Duodenal mucosa (tissue), 2 donors: ENCODE data around the gene CYP20A1.
A peak's percentile ranks its signal among the peaks of the same experiment; 100 is the strongest.
"Not testable (repeated sequence)": the region's sequence is repeated elsewhere in the genome, so short reads cannot be mapped to it uniquely, and the experiment has no call there.

Experiments
- H3K27ac ChIP-seq: one replicate; pipeline ENCODE4 v1.7.0; 2013; ENCODE audit warnings: low read depth, low read length
- H3K27me3 ChIP-seq, 2 donors: one replicate each; pipeline ENCODE4 v1.7.0; 2013; ENCODE audit warnings: low read length in 2 of 2, control low read depth in 1 of 2; ENCODE audit not compliant: insufficient read depth in 2 of 2, control insufficient read depth in 1 of 2
- H3K36me3 ChIP-seq, 2 donors: one replicate each; pipeline ENCODE4 v1.7.0; 2013; ENCODE audit warnings: low read length in 2 of 2, control low read depth in 1 of 2; ENCODE audit not compliant: insufficient read depth in 2 of 2, control insufficient read depth in 1 of 2
- H3K4me1 ChIP-seq, 2 donors: one replicate each; pipeline ENCODE4 v1.7.0; 2013; ENCODE audit warnings: low read length in 2 of 2, control low read depth in 1 of 2; ENCODE audit not compliant: insufficient read depth in 2 of 2, control insufficient read depth in 1 of 2
- H3K4me3 ChIP-seq, 2 donors: one replicate each; pipeline ENCODE4 v1.7.0; 2013; ENCODE audit warnings: low read length in 2 of 2, low read depth in 1 of 2
- H3K9ac ChIP-seq, 2 donors: one replicate each; pipeline ENCODE4 v1.7.0; 2013; ENCODE audit warnings: low read length in 2 of 2, low read depth in 1 of 2
- H3K9me3 ChIP-seq, 2 donors: one replicate each; pipeline ENCODE4 v1.7.0; 2013; ENCODE audit warnings: low read length in 2 of 2, control low read depth in 1 of 2; ENCODE audit not compliant: control insufficient read depth in 1 of 2

Gene CYP20A1

DNA sequence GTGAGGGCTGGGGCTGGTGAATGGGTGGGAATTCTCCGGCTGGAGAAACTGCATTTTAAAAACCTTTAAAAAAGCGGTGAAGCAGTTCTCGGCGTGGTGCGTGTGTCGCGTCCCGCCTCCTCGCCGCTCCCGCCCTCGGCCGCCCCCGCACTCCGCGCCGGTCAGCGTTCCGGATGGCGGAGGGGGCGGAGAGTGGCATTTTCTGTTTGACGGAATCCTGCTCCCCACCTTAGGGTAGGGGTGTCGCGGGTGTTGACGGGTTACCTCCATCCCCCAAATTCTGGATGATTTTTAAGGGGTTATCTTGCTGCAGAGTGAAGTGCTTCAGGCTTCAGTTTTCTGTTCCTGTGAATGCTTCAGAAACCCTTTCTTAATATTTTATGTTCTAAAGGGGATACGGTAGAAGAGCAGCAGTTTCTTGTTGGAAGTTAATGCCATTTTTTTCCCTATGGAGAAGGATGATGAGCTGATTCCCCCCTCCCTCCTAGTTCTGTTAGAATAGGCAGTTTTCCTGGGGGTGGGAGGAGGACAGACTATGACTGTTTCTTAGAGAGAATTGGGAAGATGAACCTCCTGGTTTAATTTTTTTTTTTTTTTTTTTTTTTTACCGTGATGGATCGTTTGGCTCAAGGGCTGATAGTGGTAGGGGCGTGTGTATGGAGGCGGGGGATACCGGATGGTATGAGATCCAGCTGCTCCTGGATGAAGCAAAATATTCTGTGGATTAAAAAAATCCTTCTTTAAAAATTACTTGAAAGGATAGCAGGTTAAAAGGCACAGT lies 90.1 kb downstream of the CYP20A1 start:
- H3K9me3 ChIP-seq, result no peaks in the 10 kb centered on the region
- H3K36me3 ChIP-seq, result no peaks in the 10 kb centered on the region
- H3K27ac ChIP-seq, result peak overlapping the region; percentile 66
- peaks cover 5 to 6% of the 10 kb centered on the region in 2 donors for H3K4me1 ChIP-seq
- H3K4me3 ChIP-seq, result peak overlapping the region; percentile 86 to 87
- H3K9ac ChIP-seq, result peak overlapping the region; percentile 44 to 70
- no peaks in the 10 kb centered on the region for H3K27me3 ChIP-seq

DNA sequence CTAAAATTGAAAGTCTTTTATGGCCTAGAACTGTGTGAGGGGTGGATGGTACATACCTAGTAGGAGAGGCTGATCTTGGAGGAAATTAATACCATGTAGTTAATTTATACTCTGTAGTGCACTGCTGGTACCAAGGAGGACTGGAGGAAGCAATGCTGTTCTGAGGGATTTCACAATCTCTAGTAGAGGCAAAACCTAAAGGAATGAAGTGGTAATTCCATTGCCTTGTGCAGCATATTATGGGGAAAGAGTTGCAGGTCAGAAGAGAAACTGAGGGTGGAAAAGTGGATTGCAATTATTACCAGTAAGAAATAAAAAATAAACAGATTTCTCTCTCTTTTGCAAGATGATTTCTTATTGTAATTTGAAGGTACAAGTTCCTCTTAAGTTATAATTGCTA lies 91.6 kb downstream of the CYP20A1 start:
- H3K9ac ChIP-seq, result no peak overlapping the region
- H3K36me3 ChIP-seq, result no peaks in the 10 kb centered on the region
- H3K4me3 ChIP-seq, result no peak overlapping the region
- H3K9me3 ChIP-seq, result no peaks in the 10 kb centered on the region
- H3K4me1 ChIP-seq, result peaks cover 5 to 6% of the 10 kb centered on the region in 2 donors
- H3K27ac ChIP-seq, result no peak overlapping the region
- no peaks in the 10 kb centered on the region for H3K27me3 ChIP-seq

DNA sequence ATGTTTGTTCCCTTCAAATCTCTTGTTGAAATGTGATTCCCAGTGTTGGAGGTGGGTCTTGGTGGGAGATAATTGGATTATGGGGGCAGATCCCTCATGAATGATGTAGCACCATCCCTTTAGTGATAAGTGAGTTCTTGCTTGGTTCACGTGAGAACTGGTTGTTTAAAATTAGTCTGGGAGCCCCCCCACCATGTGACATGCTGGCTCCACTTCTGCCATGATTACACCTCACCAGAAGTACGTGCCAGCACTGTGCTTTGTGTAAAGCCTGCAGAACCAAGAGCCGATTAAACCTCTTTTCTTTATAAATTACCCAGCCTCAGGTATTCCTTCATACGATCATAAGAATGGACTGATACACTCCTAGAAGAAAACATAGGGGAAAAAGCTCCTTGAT lies 99.5 kb downstream of the CYP20A1 start:
- Histone ChIP-seq H3K9ac (no peak overlapping the region), H3K36me3 (no peaks in the 10 kb centered on the region), H3K4me1 (no peaks in the 10 kb centered on the region), H3K27me3 (no peaks in the 10 kb centered on the region), H3K27ac (no peak overlapping the region), H3K4me3 (no peak overlapping the region), H3K9me3 (no peaks in the 10 kb centered on the region)

DNA sequence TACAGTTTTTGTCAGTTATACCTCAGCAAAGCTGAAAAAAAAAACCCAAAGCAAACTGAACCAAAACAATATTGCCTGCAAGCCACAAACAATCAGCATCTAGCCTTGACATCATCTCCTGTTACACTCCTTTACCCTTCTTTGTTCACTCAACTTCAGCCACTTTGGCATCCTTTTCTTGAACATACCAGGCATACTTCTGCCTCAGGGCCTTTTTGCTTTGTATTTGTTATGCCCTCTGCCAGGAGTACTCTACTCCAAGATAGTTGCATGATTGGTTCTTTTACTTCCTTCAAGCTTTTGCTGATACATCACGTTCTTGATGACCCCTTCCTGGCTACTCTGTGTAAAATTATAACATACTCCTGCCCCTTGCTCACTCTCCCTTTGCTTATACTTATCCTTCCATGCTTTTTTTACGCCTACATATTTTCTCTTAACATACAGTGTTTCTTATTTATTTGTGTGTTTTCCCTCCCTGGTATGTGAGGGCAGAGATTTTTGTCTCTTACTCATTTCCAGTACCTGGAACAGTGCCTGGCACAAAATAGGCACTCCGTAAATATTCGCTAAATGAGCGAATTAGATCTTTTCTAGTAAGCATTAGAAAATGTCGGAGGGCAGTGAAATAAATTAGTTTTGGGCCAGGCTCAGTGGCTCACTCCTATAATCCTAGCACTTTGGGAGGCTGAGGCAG lies 102.1 kb downstream of the CYP20A1 start:
- Histone ChIP-seq H3K27me3 (no peaks in the 10 kb centered on the region), H3K27ac (no peak overlapping the region), H3K36me3 (no peaks in the 10 kb centered on the region), H3K9ac (no peak overlapping the region), H3K4me1 (no peaks in the 10 kb centered on the region), H3K4me3 (no peak overlapping the region), H3K9me3 (no peaks in the 10 kb centered on the region)

DNA sequence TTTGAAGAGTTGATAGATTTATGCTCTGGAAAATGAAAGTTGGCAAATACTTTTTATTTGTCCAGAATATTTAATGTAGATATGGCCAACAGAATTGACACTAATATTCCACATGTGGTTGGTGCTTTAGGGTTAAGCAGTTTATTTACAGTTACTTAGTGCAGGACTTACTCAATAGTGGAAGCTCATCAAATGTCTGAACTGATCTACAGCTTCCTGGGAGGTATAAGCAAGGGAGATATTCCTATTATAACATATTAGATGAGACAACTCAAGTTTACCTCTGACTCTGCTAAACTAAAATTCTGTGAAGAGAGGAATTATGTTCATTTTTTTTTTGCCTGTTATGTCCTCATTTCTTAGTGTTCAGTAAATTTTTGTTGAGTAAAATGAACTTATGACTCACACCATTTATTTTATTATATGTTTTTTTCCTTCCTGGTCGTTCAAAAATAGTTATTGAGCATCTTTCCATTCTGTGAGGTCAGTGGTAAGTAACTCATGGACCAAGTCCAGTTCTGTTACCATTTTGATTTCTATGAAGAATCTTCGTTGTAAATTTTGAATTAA lies 103.0 kb downstream of the CYP20A1 start:
- H3K4me1 ChIP-seq, result no peaks in the 10 kb centered on the region
- H3K36me3 ChIP-seq, result no peaks in the 10 kb centered on the region
- H3K9me3 ChIP-seq, result no peaks in the 10 kb centered on the region
- H3K27me3 ChIP-seq, result no peaks in the 10 kb centered on the region
- no peak overlapping the region for H3K27ac ChIP-seq
- H3K9ac ChIP-seq, result no peak overlapping the region
- H3K4me3 ChIP-seq, result no peak overlapping the region

DNA sequence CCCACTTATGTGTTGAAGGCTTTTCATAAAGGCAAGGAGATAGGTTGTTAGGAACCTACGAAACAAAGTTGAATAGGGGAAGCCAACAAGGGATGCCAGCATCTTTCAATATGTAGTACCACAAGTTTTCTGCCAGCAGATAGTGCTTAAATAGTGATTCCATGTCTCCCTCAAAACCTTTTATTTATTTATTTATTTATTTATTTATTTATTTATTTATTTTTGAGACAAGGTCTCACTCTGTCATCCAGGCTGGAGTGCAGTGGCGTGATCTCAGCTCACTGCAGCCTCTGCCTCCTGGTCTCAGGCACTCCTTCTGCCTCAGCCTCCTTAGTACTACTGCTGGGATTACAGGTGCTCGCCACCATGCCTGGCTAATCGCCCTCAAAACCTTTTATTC lies 103.6 kb downstream of the CYP20A1 start:
- H3K27ac ChIP-seq, H3K4me1 ChIP-seq, H3K9ac ChIP-seq, H3K27me3 ChIP-seq, H3K36me3 ChIP-seq, H3K9me3 ChIP-seq, H3K4me3 ChIP-seq: not testable (repeated sequence)

DNA sequence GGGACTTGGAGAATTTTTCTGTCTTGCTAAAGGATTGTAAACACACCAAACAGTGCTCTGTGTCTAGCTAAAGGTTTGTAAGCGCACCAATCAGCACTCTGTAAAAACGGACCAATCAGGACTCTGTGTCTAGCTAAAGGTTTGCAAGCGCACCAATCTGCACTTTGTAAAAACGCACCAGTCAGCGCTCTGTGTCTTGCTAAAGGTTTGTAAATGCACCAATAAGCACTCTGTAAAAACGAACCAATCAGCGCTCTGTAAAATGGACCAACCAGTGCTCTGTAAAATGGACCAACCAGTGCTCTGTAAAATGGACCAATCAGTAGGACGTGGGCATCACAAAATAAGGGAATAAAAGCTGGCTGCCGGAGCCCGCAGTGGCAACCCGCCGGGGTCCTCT lies 105.8 kb downstream of the CYP20A1 start:
- Histone ChIP-seq H3K9ac (no peak overlapping the region), H3K9me3 (no peaks in the 10 kb centered on the region), H3K27me3 (no peaks in the 10 kb centered on the region), H3K4me3 (no peak overlapping the region), H3K27ac (no peak overlapping the region), H3K36me3 (no peaks in the 10 kb centered on the region), H3K4me1 (no peaks in the 10 kb centered on the region)

DNA sequence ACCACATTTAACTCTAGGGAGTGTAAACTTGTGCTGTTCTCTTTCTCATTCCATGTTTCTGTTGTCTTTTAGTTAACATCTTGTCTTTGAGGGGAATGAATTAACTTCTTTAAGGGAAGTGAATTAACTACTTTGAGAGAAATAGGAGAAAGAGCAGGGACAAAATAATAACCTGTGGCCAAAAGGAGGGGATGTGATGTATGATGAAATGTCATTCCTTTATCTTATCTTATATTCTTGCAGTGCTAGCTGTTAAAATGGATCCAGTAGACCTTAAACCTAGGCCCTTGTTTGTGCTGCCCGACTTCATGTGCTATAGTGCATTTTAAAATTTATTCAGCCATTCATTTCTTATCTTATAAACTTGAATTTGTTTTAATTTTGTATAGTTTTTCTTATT lies 107.8 kb downstream of the CYP20A1 start:
- no peaks in the 10 kb centered on the region for H3K4me1 ChIP-seq
- H3K9ac ChIP-seq, result no peak overlapping the region
- H3K36me3 ChIP-seq, result no peaks in the 10 kb centered on the region
- H3K27me3 ChIP-seq, result no peaks in the 10 kb centered on the region
- no peak overlapping the region for H3K27ac ChIP-seq
- H3K9me3 ChIP-seq, result no peaks in the 10 kb centered on the region
- H3K4me3 ChIP-seq, result no peak overlapping the region

DNA sequence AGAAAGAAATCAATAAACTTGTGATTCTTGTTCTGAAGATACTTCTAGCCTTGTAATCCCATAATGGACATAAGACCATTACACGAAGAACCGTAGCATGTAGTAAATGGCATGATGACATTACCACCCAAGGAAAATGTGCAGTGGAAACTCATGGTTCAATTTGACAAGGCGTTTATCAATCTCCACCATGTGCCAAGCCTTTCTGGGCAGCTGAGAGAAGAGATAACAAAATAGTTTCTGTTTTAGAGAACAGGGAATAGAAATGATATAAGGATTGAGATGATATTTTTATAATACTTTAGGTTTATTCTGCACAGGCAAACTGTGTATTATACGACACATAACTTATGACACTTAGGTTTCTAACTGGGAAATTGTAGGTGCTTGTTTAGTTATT lies 108.6 kb downstream of the CYP20A1 start:
- Histone ChIP-seq H3K27ac (no peak overlapping the region), H3K4me1 (no peaks in the 10 kb centered on the region), H3K9ac (no peak overlapping the region), H3K36me3 (no peaks in the 10 kb centered on the region), H3K9me3 (no peaks in the 10 kb centered on the region), H3K4me3 (no peak overlapping the region), H3K27me3 (no peaks in the 10 kb centered on the region)

DNA sequence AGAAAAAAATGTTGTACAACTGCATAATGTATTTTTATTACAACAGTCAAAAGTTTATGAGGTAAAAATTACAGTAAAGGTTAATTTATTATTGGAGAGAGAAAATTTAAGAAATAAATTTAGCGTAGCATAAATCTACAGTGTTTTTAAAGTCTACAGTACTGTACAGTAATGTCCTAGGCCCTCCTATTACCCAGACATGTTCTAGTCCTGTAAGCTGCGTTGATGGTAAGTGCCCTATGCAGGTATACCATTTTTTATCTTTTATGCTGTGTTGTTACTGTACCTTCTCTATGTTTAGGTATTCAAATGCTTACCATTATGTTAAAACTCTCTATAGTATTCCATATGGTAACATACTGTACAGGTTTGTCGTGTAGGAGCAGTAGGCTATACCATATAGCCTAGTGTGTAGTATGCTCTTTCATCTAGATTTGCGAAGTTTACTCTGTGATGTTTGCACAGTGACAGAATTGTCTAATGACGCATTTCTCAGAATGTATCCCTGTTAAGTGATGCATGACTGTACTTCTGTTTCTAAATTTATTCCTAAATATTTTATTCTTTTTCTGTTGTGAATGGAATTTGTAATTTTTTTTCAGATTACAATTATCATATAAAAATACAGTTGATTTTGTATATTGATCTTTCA lies 113.9 kb downstream of the CYP20A1 start:
- no peak overlapping the region for H3K27ac ChIP-seq
- no peak overlapping the region for H3K4me3 ChIP-seq
- no peaks in the 10 kb centered on the region for H3K27me3 ChIP-seq
- no peaks in the 10 kb centered on the region for H3K36me3 ChIP-seq
- no peaks in the 10 kb centered on the region for H3K4me1 ChIP-seq
- no peak overlapping the region for H3K9ac ChIP-seq
- no peaks in the 10 kb centered on the region for H3K9me3 ChIP-seq
